ENCODE measurements around the gene CUEDC2. TPM values are rescaled to one million over a fixed set of nuclear protein-coding genes. Genes with fewer than 3 reads are reported as not detected.

CUEDC2 gene
- total and polyA plus RNA-seq, 10 of the 15 experiments (the other 5 are each of a cell fraction or from before 2014, with no cell fraction given) = 20.4 to 121 (median 75.0) TPM

GRCh38 chr10:102461187-102462054 lies 29.0 kb upstream of the CUEDC2 start:
- BruUV-seq (replicated peaks) = TSS peak; percentile 44
- under 1% methylated on average over 54 of the region's 54 CpGs for WGBS (ENCODE audit: insufficient coverage, insufficient replicate concordance, low lambda C conversion rate, missing lambda C conversion rate)
- TF ChIP-seq NR2F1 (conservative IDR thresholded peaks at IDR 0.05) = no peak
- no peak for TF ChIP-seq STAT1 (conservative IDR thresholded peaks at IDR 0.05)
- no peak for TF ChIP-seq MTA3 (IDR thresholded peaks at IDR 0.05; ENCODE audit: borderline replicate concordance, low read length)
- TF ChIP-seq IKZF1 (conservative IDR thresholded peaks at IDR 0.05) = peak; percentile 92
- TF ChIP-seq CTCF (IDR thresholded peaks at IDR 0.05 in 2 of 3, conservative IDR thresholded peaks at IDR 0.05 in 1 of 3; ENCODE audit: control insufficient read depth in 2 of 3, extremely low read depth in 1 of 3, insufficient read depth in 1 of 3, low read depth in 3 of 3, low read length in 3 of 3) = no peak
- peak; percentile 70 for TF ChIP-seq REST (IDR thresholded peaks at IDR 0.05; ENCODE audit: low read depth, low read length)
- TF ChIP-seq CREB1 (IDR thresholded peaks at IDR 0.05; ENCODE audit: low read depth) = peak; percentile 85
- TF ChIP-seq CUX1 (IDR thresholded peaks at IDR 0.05; ENCODE audit: insufficient replicate concordance, low read depth, low read length) = no peak
- TF ChIP-seq NFYA (IDR thresholded peaks at IDR 0.05; ENCODE audit: borderline replicate concordance, low read depth, low read length) = no peak
- TF ChIP-seq RFX5 (IDR thresholded peaks at IDR 0.05; ENCODE audit: low read depth, low read length) = no peak
- no peak for TF ChIP-seq CHD4 (IDR thresholded peaks at IDR 0.05)

More at GRCh38 chr10:102461187-102462054, 29.0 kb upstream of the CUEDC2 start:
- Histone ChIP-seq H3K36me3 (ENCODE audit: control insufficient read depth in 2 of 2, insufficient read depth in 2 of 2, low read length in 1 of 2) (no peaks in the 10 kb centered on the region), H3K4me3 (peak overlapping the region; percentile 73), H3K9me3 (replicated peaks; ENCODE audit: control insufficient read depth, insufficient read depth, low read length) (no peaks in the 10 kb centered on the region), H4K20me1 (ENCODE audit: control insufficient read depth, insufficient read depth) (no peaks in the 10 kb centered on the region), H3K9ac (ENCODE audit: control insufficient read depth, insufficient read depth, low read length) (peak overlapping the region; percentile 56), H2AFZ (ENCODE audit: control insufficient read depth, low read depth, low read length) (peak overlapping the region; percentile 100), H3K4me1 (ENCODE audit: control insufficient read depth, insufficient read depth, low read length) (peaks cover 16% of the 10 kb centered on the region), H3K27ac (ENCODE audit: control insufficient read depth, insufficient read depth) (no peak overlapping the region), H3K27me3 (replicated peaks in 1 of 2; ENCODE audit: control insufficient read depth in 2 of 2, insufficient read depth in 2 of 2, low read length in 1 of 2) (no peaks in the 10 kb centered on the region), H3K4me2 (ENCODE audit: control insufficient read depth, insufficient read depth) (peak overlapping the region; percentile 98), H3K79me2 (ENCODE audit: control insufficient read depth, insufficient read depth, low read length) (no peaks in the 10 kb centered on the region)
- ChIA-PET POLR2A (interaction anchor here (0.7 to 4.3 kb wide), 9 partner anchors 11 to 232 kb away, joined by 3 to 69 read pairs (median 5); partner anchors contain the start of genes ACTR1A, C10orf95, CUEDC2 and FBXL15), RAD21 (ENCODE audit: unreplicated experiment) (interaction anchor here (0.5 to 3.2 kb wide), 13 partner anchors 11 to 292 kb away, joined by 3 to 19 read pairs (median 4); partner anchors contain the start of genes C10orf95, CUEDC2, FBXL15 and NFKB2), SMC1A (ENCODE audit: uncharacterized antibody, unreplicated experiment) (interaction anchor here (0.7 to 3.8 kb wide), 6 partner anchors 10 to 122 kb away, joined by 3 to 23 read pairs (median 4); partner anchors contain the start of genes C10orf95 and FBXL15), CTCF (interaction anchor here (0.7 to 4.5 kb wide), 15 partner anchors 10 to 308 kb away, joined by 3 to 29 read pairs (median 7); partner anchors contain the start of genes ACTR1A, C10orf95 and FBXL15)
- intact Hi-C loops (cut with micrococcal nuclease; ENCODE audit: unreplicated experiment) = loop anchor here (1.0 to 5.0 kb wide), 2 partner anchors 29 to 69 kb away; partner anchors contain the start of gene CUEDC2
- FAIRE-seq (no peak), ATAC-seq (peak; percentile 96), DNase-seq (ENCODE audit: low read depth, low spot score) (peak; percentile 43)
- in situ Hi-C loops (cut with MboI) = no loop called here
